Activated T-helper 2 cell treated with anti-CD3 and anti-CD28 coated beads, Interferon-gamma antibody, Interleukin-2, Interleukin-4, amounts not matched to agents 10 μg/mL and 5 μg/mL and 100 μg/mL, durations not matched to agents 14 hours and 24 hours and 36 hours (primary cell): ENCODE results near the gene CAPN8. TPM values are rescaled to one million over a fixed set of nuclear protein-coding genes. Genes with fewer than 3 reads are reported as not detected.

ENCODE experiments used
- DNase-seq: peaks from one replicate; pipeline ENCODE4 v3.0.0; 2021; ENCODE audit warnings: low spot score
- H3K27ac Mint-ChIP-seq: one replicate; pipeline ENCODE4 v1.8.0; 2021; ENCODE audit warnings: mixed read lengths
- H3K27me3 Mint-ChIP-seq: one replicate; pipeline ENCODE4 v1.8.0; 2021; ENCODE audit warnings: low read depth, mixed read lengths
- H3K36me3 Mint-ChIP-seq: one replicate; pipeline ENCODE4 v1.8.0; 2021; ENCODE audit warnings: low read depth, mixed read lengths
- H3K4me1 Mint-ChIP-seq: one replicate; pipeline ENCODE4 v1.8.0; 2021; ENCODE audit warnings: low read depth, mixed read lengths
- H3K4me3 Mint-ChIP-seq: one replicate; pipeline ENCODE4 v1.8.0; 2021; ENCODE audit warnings: low read depth, mild to moderate bottlenecking, moderate library complexity, mixed read lengths
- H3K9me3 Mint-ChIP-seq: one replicate; pipeline ENCODE4 v1.8.0; 2021; ENCODE audit warnings: mixed read lengths
- intact Hi-C: fragments of 100-400 bp; cut with micrococcal nuclease; formaldehyde crosslinking; loops from one replicate; pipeline ENCODE4 v1.15.1; 2023
- total RNA-seq: library from RNA; stranded (reverse); gene quantifications from 2 replicates; pipeline ENCODE4 v1.2.3, GENCODE V29; 2022

Gene CAPN8
- total RNA-seq, result not detected in 2 replicates

DNA sequence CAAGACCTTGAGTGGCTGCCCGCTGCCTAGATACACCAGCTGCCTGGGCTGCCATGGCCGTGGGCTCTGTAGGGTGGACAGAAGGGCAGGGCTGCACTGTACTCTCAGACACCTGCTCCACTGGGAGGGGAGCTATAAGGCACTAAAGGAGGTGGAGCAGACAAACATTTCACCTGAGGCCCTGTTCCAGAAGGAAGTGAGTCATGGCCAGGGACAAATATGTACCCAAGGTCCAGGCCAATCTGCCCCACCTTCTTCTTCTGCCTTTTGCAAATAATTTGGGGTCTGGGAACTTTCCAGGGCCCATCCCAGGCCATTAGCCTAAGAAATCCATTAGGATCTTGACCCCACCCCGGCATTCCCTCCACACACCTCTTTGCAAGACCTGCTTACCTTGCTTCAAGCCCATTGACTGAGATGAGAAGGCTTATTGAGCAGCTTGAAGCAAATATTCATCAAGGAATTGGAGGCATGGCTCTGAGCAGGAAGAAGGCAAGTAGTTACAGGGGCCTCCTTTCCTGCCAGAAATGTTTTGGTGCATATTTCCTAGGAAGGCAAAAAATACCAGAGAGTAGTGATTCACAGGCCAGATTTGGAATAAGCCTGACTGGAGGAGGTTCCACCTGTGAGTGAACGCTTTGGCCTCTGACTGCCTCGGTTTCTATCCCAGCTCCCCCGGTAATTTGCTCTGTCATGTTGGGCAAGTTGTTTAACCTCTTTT lies at the start of gene CAPN8:
TSS of gene CAPN8 (minus strand) at position 110 of the 721 bp plus-strand sequence. CDS start at position 55, 55 bp downstream.
- H3K4me3 Mint-ChIP-seq, result no peak within 1 kb of the TSS
- peaks cover 15% of the 10 kb centered on the region for H3K27me3 Mint-ChIP-seq
- no peaks in the 10 kb centered on the region for H3K9me3 Mint-ChIP-seq
- no peaks in the 10 kb centered on the region for H3K4me1 Mint-ChIP-seq
- no peak for DNase-seq
- intact Hi-C loops, result no loop called here
- no peak within 1 kb of the TSS for H3K27ac Mint-ChIP-seq
- H3K36me3 Mint-ChIP-seq, result no peaks in the 10 kb centered on the region

DNA sequence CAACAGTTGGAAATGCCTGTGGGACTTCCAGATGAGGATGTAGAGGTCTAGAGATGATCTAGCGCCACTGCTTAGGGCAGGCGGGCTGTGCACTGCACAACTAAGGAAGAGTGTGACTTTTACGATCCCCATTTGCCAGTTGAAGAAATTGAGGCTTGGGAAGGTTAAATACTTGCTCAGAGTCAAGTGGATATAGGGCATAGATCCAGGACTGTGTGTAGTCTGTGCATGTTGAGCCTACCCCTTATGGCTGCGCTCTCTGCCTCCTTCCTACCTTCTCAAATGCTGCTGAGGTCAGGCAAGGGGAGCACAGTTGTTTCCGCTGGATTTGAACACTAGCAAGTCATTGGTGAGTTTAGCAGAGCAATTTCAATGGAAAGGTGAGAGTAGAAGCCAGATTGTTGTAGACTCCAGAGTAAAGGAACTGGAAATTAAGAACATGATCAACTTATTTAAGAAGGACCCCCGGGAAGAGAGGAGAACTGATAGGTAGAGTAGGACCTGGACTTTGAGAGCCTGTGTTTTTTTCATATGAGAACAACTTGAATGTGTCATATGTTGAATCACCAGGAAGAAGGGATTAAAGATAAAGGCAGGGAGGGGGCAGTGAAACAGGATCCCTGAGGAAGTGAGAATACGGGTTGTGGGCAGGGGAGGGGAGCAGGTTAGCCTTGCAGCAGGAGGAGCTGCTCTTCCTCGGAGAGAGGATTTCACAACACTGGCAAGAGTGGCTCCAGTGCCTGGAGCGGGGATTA lies 49.5 kb upstream of the CAPN8 start:
- Mint-ChIP-seq H3K9me3 (no peaks in the 10 kb centered on the region), H3K36me3 (peaks cover 37% of the 10 kb centered on the region), H3K27me3 (no peaks in the 10 kb centered on the region), H3K27ac (peak overlapping the region; percentile 79), H3K4me1 (peaks cover 65% of the 10 kb centered on the region), H3K4me3 (peak overlapping the region; percentile 62)
- no peak for DNase-seq
- intact Hi-C loops, result loop anchor here (5.0 kb wide), 1 partner anchor 117 kb away; no protein-coding TSS in a partner anchor

DNA sequence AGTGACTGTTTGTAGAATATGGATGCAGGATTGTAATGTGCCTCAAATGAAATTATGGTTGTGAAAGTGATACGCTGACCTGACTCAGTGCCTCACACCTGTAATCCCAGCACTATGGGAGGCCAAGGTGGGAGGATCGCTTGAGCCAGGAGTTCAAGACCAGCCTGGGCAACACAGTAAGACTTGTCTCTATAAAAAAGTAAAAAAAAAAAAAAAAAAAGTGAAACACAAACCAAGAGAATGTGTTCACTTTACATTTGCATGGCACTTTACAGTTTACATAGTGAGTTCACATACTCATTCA lies 48.9 kb upstream of the CAPN8 start:
- Mint-ChIP-seq H3K36me3 (peaks cover 30% of the 10 kb centered on the region), H3K9me3 (no peaks in the 10 kb centered on the region)
- intact Hi-C loops, result no loop called here

DNA sequence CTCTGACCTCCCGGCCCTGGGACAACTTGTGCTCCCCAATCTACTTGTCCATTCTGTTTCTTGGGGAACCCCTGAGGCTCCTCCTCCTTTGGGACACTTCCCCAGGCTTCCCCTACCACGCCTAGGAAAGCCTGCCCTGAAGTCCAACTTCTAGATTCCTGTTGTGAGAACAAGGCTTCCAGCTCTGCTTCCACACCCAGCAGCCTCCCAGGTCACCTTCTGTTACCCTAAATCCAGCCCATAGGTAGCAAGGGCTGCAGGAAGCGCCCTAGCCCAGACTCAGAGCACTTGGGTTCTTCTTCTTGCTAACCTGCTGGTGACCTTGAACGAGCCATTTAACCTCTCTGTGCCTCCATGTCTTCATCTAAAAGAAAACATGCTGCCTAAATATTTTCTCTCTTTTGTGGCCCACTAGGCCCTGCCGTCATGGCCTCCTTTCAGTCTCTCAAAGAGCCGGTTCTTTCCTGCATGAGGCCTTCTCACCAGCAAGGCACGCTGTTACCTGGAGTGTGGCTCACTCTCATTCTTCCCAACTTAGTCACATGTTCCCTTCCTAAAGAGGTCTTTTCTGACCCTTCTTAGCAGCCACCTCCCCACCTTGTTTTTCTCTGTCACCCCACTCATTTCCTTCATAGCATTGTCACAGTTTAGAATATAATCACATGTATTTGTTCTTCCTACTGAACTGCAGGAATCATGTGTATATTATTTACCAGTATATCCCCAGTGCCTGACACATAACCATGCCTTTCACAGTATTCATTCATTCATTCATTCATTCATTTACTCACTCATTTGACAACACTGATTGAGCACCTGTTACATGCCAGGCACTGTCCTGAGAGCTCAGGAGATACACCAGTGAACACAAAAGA lies 48.3 kb upstream of the CAPN8 start:
- DNase-seq, result no peak
- Mint-ChIP-seq H3K4me1 (peaks cover 63% of the 10 kb centered on the region), H3K27me3 (no peaks in the 10 kb centered on the region), H3K9me3 (no peaks in the 10 kb centered on the region), H3K36me3 (peaks cover 24% of the 10 kb centered on the region), H3K27ac (peak overlapping the region; percentile 83), H3K4me3 (peak overlapping the region; percentile 78)
- intact Hi-C loops, result loop anchor here (2.0 kb wide), 1 partner anchor 13 kb away; no protein-coding TSS in a partner anchor

More for the DNA sequence above, 48.9 kb upstream of the CAPN8 start:
- DNase-seq, result no peak
- H3K4me1 Mint-ChIP-seq, result peaks cover 63% of the 10 kb centered on the region
- H3K27ac Mint-ChIP-seq, result peak overlapping the region; percentile 83
- H3K4me3 Mint-ChIP-seq, result peak overlapping the region; percentile 78
- H3K27me3 Mint-ChIP-seq, result no peaks in the 10 kb centered on the region

DNA sequence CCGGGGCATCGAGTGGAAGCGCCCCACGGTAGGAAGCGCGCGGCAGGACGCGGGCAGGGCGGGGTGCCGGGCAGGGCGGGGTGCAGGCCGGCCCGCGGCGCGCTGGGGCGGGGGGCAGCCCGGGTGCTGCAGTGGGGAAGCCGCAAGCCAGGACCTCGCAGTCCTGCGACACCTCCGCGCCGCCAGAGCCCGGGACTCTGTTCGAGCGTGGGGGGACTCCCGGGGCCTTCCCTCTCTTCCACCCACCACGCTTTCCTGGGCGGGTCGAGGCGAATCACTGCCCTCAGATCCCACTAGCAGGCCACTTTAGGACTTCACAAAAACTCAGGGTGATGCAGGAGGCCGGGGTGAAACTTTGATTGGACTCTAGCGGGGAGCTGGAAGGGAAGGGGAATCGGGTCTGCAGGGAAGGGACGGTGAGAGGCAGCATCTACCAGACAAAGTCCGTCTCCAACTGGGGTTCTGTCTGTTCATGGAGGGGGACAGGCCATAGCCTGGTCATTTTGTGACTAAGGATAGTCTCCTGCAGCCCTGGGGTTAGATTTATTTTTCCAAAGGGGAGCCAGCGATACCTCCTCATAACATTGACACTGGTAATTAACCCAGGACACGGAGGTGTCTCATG lies 47.5 kb upstream of the CAPN8 start:
- H3K27ac Mint-ChIP-seq, result peak overlapping the region; percentile 83
- no peaks in the 10 kb centered on the region for H3K9me3 Mint-ChIP-seq
- intact Hi-C loops, result loop anchor here (1.0 to 2.0 kb wide), 3 partner anchors 10 to 36 kb away; no protein-coding TSS in a partner anchor
- H3K4me1 Mint-ChIP-seq, result peaks cover 57% of the 10 kb centered on the region
- peak; percentile 28 for DNase-seq
- H3K36me3 Mint-ChIP-seq, result peaks cover 16% of the 10 kb centered on the region
- peak overlapping the region; percentile 78 for H3K4me3 Mint-ChIP-seq
- H3K27me3 Mint-ChIP-seq, result no peaks in the 10 kb centered on the region

DNA sequence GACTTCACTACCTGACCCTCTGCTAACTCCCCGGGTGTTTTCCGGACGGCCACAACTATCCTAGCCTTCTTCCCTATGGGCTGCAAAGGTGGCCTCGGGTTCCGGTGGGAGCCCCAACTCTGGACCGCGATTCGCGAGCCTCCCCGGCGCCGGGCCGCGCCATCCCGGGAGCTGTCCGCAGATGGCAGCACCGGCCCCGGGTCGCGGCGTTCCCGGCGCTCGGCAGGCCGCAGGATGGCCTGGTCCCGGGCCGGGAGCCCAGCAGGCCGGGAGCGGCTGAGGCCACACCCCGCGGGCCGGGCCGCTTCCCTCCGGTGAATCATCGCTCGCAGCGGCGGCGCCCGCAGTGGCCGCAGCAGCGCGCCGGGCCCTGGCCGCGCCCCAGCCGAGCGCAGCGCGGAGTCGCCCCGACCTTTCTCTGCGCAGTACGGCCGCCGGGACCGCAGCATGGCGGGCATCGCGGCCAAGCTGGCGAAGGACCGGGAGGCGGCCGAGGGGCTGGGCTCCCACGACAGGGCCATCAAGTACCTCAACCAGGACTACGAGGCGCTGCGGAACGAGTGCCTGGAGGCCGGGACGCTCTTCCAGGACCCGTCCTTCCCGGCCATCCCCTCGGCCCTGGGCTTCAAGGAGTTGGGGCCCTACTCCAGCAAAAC lies 46.8 kb upstream of the CAPN8 start, which contains the start of gene CAPN2:
TSS of gene CAPN2 (plus strand) at position 346 of the 656 bp plus-strand sequence. CDS start at position 448, 102 bp downstream.
- peak within 1 kb of the TSS; percentile 78 for H3K4me3 Mint-ChIP-seq
- H3K36me3 Mint-ChIP-seq, result peaks cover 13% of the 10 kb centered on the region
- H3K4me1 Mint-ChIP-seq, result peaks cover 57% of the 10 kb centered on the region
- DNase-seq, result peak; percentile 55
- no peaks in the 10 kb centered on the region for H3K27me3 Mint-ChIP-seq
- intact Hi-C loops, result loop anchor here (1.0 to 2.0 kb wide), 3 partner anchors 9 to 37 kb away; no protein-coding TSS in a partner anchor
- no peaks in the 10 kb centered on the region for H3K9me3 Mint-ChIP-seq
- H3K27ac Mint-ChIP-seq, result peak within 1 kb of the TSS; percentile 83

DNA sequence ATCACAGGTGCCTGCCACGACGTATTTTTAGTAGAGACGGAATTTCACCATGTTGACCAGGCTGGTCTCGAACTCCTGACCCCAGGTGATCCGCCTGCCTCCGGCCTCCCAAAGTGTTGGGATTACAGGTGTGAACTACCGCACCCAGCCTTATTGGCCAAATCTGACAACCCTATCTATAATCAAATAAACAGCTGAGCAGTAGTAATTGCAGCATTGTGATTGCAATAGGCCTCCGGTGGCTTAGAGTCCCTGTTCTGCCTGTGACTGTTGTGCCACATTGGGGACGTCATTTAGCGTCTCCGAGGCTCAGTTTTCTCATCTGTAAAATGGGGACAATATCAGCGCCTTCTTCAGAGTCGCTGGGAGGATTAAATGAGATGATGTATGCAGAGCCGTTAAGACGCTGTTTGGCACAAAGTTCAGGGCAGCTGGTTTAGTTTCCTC lies 46.3 kb upstream of the CAPN8 start:
- Mint-ChIP-seq H3K4me1 (peaks cover 55% of the 10 kb centered on the region), H3K36me3 (peaks cover 7% of the 10 kb centered on the region), H3K27ac (no peak overlapping the region), H3K9me3 (no peaks in the 10 kb centered on the region), H3K4me3 (peak overlapping the region; percentile 52), H3K27me3 (no peaks in the 10 kb centered on the region)
- no peak for DNase-seq
- intact Hi-C loops, result loop anchor here (1.0 to 2.0 kb wide), 3 partner anchors 8 to 38 kb away; no protein-coding TSS in a partner anchor

DNA sequence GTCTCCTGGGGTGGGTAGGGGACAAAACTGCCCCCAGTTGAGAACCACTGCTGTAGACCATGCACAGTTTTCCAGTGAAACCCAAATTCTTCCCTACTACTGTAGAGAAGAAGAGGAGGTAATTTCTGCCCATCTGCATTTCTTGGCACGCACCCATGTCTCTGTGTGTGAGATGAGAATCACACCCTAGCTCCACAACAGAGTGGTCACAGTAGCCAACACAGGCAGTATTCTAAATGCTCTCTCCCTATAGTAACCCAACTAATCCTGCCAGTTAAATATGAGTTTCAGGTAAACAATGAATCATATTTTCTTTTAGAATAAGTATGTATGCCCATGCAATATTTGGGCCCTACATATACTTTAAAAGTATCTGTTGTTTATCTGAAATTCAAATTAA lies 45.7 kb upstream of the CAPN8 start:
- no peak overlapping the region for H3K4me3 Mint-ChIP-seq
- H3K27me3 Mint-ChIP-seq, result no peaks in the 10 kb centered on the region
- peaks cover 53% of the 10 kb centered on the region for H3K4me1 Mint-ChIP-seq
- H3K27ac Mint-ChIP-seq, result no peak overlapping the region
- no peak for DNase-seq
- H3K36me3 Mint-ChIP-seq, result peaks cover 5% of the 10 kb centered on the region
- intact Hi-C loops, result no loop called here
- no peaks in the 10 kb centered on the region for H3K9me3 Mint-ChIP-seq

DNA sequence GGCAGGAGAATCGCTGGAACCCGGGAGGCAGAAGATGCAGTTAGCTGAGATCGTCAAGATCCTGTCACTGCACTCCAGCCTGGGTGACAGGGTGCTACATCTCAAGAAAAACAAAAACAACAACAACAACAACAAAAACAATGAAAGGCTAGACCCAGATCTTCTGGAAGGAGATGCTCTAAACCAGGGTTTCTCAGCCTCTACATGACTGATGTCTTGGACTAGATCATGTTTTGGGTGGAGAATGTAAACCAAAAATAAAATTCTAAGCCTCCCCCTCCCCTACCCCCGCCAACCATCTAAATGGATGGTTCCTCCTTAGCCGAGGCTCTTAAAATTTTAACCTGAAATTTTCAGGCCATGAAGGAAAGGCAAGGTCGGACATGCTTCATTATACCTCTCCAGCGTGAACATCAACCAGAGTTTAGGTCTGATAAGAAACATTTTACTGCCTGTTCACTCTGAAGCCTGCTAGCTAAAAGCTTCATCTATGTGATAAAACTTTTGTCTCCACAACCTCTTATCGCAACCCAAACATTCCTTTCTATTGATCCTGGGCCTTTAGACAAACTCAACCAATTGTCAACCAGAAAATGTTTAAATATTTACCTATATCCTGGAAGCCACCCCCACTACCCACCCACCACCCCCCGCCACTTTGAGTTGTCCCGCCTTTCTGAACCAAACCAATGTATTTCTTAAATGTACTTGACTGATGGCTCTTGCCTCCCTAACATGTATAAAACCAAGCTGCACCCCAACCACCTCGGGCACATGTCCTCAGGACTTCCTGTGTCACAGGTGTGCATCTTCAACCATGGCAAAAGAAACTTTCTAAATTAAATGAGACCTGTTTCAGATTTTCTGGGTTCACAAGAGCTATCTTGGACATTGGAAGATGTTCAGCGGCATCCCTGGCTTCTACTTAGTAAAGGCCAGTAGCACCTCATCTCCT lies 45.0 kb upstream of the CAPN8 start:
- no peak for DNase-seq
- Mint-ChIP-seq H3K4me3 (no peak overlapping the region), H3K9me3 (no peaks in the 10 kb centered on the region), H3K27me3 (no peaks in the 10 kb centered on the region), H3K27ac (no peak overlapping the region), H3K4me1 (peaks cover 46% of the 10 kb centered on the region), H3K36me3 (peaks cover 5% of the 10 kb centered on the region)
- intact Hi-C loops, result no loop called here

DNA sequence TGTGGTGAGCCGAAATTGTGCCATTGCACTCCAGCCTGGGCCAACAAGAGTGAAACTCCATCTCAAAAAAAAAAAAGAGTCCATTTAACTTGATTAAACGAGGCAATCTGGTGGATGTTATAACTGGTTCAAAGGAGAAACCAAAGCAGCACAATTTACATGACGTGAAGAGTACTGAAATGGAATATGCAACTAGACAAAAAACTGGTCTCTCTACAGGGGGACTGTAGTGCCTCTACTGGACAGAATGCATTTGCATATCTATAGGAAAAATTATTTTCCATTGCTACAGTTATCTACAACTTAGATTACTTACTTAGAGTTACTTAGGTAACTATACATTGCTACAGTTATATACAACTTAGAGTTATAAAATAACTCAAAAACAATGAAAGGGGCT lies 44.1 kb upstream of the CAPN8 start:
- no peaks in the 10 kb centered on the region for H3K27me3 Mint-ChIP-seq
- peaks cover 5% of the 10 kb centered on the region for H3K36me3 Mint-ChIP-seq
- H3K4me1 Mint-ChIP-seq, result peaks cover 42% of the 10 kb centered on the region
- DNase-seq, result no peak
- H3K4me3 Mint-ChIP-seq, result no peak overlapping the region
- no peaks in the 10 kb centered on the region for H3K9me3 Mint-ChIP-seq
- intact Hi-C loops, result loop anchor here (10.0 kb wide), 1 partner anchor 405 kb away; the partner anchor contains the start of gene FBXO28
- no peak overlapping the region for H3K27ac Mint-ChIP-seq
